K562 (cell line): ENCODE results near the gene PSAT1. TPM values are rescaled to one million over a fixed set of nuclear protein-coding genes. Genes with fewer than 3 reads are reported as not detected.

ENCODE experiments used
- ATAC-seq: fragments of 200-7000 bp; cut with Tn5 transposase; 3 replicates; pipeline ENCODE4 v1.9.1; 2020; ENCODE audit warnings: moderate library complexity
- BruUV-seq: library from RNA; stranded (reverse); fragments of 400-500 nt; replicated peaks from 2 replicates; lab custom pipeline; 2021; lab: Mats Ljungman, UMichigan
- CTCF ChIA-PET: fragments of 300-600 bp; formaldehyde crosslinking; extraction: SDS; loops from one replicate; lab custom pipeline; 2021; ENCODE audit warnings: low intra/inter-chr PET ratio; lab: Yijun Ruan, JAX
- POLR2A ChIA-PET: fragments of 300-600, 350-650 bp; sonication (Branson Sonifier 250); formaldehyde crosslinking; extraction: SDS; loops from one replicate; lab custom pipeline; 2021; ENCODE audit warnings: antibody characterized with exemption, inconsistent platforms; lab: Yijun Ruan, JAX
- DNase-seq, 4 experiments: peaks; one replicate each; pipeline versions ENCODE4 v3.0.0 to v3.0.0-alpha.2; 2011 to 2018; ENCODE audit warnings: low spot score in 3 of 4, mixed read lengths in 3 of 4; ENCODE audit errors: extremely low read depth in 1 of 4
- FAIRE-seq: peaks from 2 replicates; lab custom pipeline; 2011; peaks lifted over from hg19 to GRCh38; lab: Jason Lieb, UNC
- H2AFZ ChIP-seq: 2 replicates; pipeline ENCODE4 v1.6.0; 2011; ENCODE audit warnings: low read depth, low read length, control low read depth, inconsistent platforms
- H3K27ac ChIP-seq: fragments of 200-600 bp; 3 replicates; pipeline ENCODE4 v1.8.0; 2011; ENCODE audit warnings: low read depth, mild to moderate bottlenecking, control low read depth, inconsistent platforms, low read length, moderate library complexity, mixed read lengths; ENCODE audit errors: extremely low read depth
- H3K27me3 ChIP-seq, 2 experiments: fragments of 300-600 bp in 1 of 2; 2 replicates in 1 of 2; 3 replicates in 1 of 2; pipeline versions ENCODE4 v1.6.0 to v1.8.0; 2011; ENCODE audit warnings: inconsistent platforms in 2 of 2, low read length in 2 of 2, mild to moderate bottlenecking in 1 of 2, mixed read lengths in 1 of 2, moderate library complexity in 1 of 2; ENCODE audit not compliant: control insufficient read depth in 2 of 2, insufficient read depth in 2 of 2
- H3K36me3 ChIP-seq: fragments of 300-600 bp; 3 replicates; pipeline ENCODE4 v1.8.0; 2011; ENCODE audit warnings: mild to moderate bottlenecking, low read length, inconsistent platforms; ENCODE audit not compliant: control insufficient read depth, insufficient read depth
- H3K4me1 ChIP-seq, 2 experiments: fragments of 200-600 bp in 1 of 2; replicated peaks in 1 of 2; 2 replicates in 1 of 2; 3 replicates in 1 of 2; pipeline versions ENCODE4 v1.5.1 to v1.8.0; 2011; ENCODE audit warnings: inconsistent platforms in 2 of 2, low read length in 2 of 2, mild to moderate bottlenecking in 1 of 2, mixed read lengths in 1 of 2, moderate library complexity in 1 of 2; ENCODE audit not compliant: control insufficient read depth in 2 of 2, insufficient read depth in 2 of 2
- H3K4me2 ChIP-seq: 2 replicates; pipeline ENCODE4 v1.6.1; 2011; ENCODE audit warnings: low read length, control low read depth, inconsistent platforms, mixed read lengths; ENCODE audit not compliant: insufficient read depth
- H3K4me3 ChIP-seq: fragments of 200-600 bp; sonication (generic), shearing (Covaris generic); 2 replicates; pipeline ENCODE4 v1.5.1; 2016; ENCODE audit warnings: control low read depth, inconsistent platforms
- H3K79me2 ChIP-seq: fragments of 200-600 bp; 3 replicates; pipeline ENCODE4 v1.8.0; 2011; ENCODE audit warnings: low read length, inconsistent platforms; ENCODE audit not compliant: control insufficient read depth, insufficient read depth
- H3K9ac ChIP-seq, 2 experiments: 2 replicates each; pipeline versions ENCODE4 v1.6.0 to v1.6.1; 2011; ENCODE audit warnings: low read depth in 2 of 2, low read length in 2 of 2, control low read depth in 1 of 2, inconsistent platforms in 1 of 2, mild to moderate bottlenecking in 1 of 2, mixed read lengths in 1 of 2; ENCODE audit not compliant: insufficient read depth in 1 of 2
- H3K9me1 ChIP-seq: one replicate; pipeline ENCODE4 v1.6.0; 2011; ENCODE audit warnings: inconsistent platforms, mild to moderate bottlenecking, low read length, moderate library complexity; ENCODE audit not compliant: control insufficient read depth, insufficient read depth
- H3K9me3 ChIP-seq: replicated peaks from 2 replicates; pipeline ENCODE4 v1.5.1; 2011; ENCODE audit warnings: low read depth, low read length, inconsistent platforms; ENCODE audit not compliant: control insufficient read depth, insufficient read depth
- H4K20me1 ChIP-seq: replicated peaks from 2 replicates; pipeline ENCODE4 v1.6.1; 2011; ENCODE audit warnings: low read length, inconsistent platforms, mixed read lengths; ENCODE audit not compliant: control insufficient read depth, insufficient read depth
- EP400 ChIP-seq: fragments of 450-650 bp; IDR thresholded peaks from 2 replicates; pipeline ENCODE4 v1.6.1; 2017; ENCODE audit warnings: antibody characterized with exemption, mild to moderate bottlenecking, moderate library complexity
- GABPB1 ChIP-seq: sonication (generic); formaldehyde crosslinking; IDR thresholded peaks from 2 replicates; pipeline ENCODE4 v1.8.0; 2022; ENCODE audit warnings: mild to moderate bottlenecking, missing genetic modification reagents
- HDAC2 ChIP-seq: fragments of 450-650 bp; IDR thresholded peaks from 2 replicates; pipeline ENCODE4 v1.6.1; 2016; ENCODE audit warnings: mild to moderate bottlenecking
- MEF2A ChIP-seq: IDR thresholded peaks from 2 replicates; pipeline ENCODE4 v1.6.1; 2011; ENCODE audit warnings: low read depth, mild to moderate bottlenecking, low read length, moderate library complexity; ENCODE audit not compliant: control insufficient read depth
- NCOR1 ChIP-seq: fragments of 450-650 bp; IDR thresholded peaks from 2 replicates; pipeline ENCODE4 v1.6.1; 2016; ENCODE audit warnings: mild to moderate bottlenecking, moderate library complexity
- NR1H2 ChIP-seq: sonication (generic); formaldehyde crosslinking; IDR thresholded peaks from 2 replicates; pipeline ENCODE4 v1.4.0; 2020; ENCODE audit warnings: mild to moderate bottlenecking, missing genetic modification reagents
- POLR2AphosphoS2 ChIP-seq: IDR thresholded peaks from 2 replicates; pipeline ENCODE4 v1.6.1; 2012; ENCODE audit warnings: low read length, improper control_type of control experiment
- TAL1 ChIP-seq: fragments of 450-650 bp; IDR thresholded peaks from 2 replicates; pipeline ENCODE4 v1.6.1; 2016; ENCODE audit warnings: mild to moderate bottlenecking
- ZNF253 ChIP-seq: fragments of 250-450 bp; sonication (Bioruptor Pico); conservative IDR thresholded peaks from 2 replicates; pipeline ENCODE4 v1.6.1; 2021; ENCODE audit warnings: mild to moderate bottlenecking
- ZNF707 ChIP-seq: fragments of 250-450 bp; sonication (Bioruptor Pico); conservative IDR thresholded peaks from 2 replicates; pipeline ENCODE4 v1.8.0; 2022; ENCODE audit warnings: inconsistent platforms, mild to moderate bottlenecking, moderate library complexity
- WGBS: fragments of 100-300 bp; shearing (Covaris generic); methylation state at CpG from one replicate; pipeline ENCODE4 v1.1.6; 2016; ENCODE audit warnings: low coverage, mixed read lengths; ENCODE audit not compliant: insufficient coverage; ENCODE audit errors: missing lambda C conversion rate; 5-methylcytosine and 5-hydroxymethylcytosine counted together
- in situ Hi-C: fragments of 300-500 bp; cut with MboI; formaldehyde crosslinking; loops from 4 replicates; pipeline ENCODE4 v1.15.0; 2018; ENCODE audit warnings: inconsistent platforms, mixed read lengths
- intact Hi-C: fragments of 100-400 bp; cut with micrococcal nuclease; formaldehyde crosslinking; loops from 2 replicates; pipeline ENCODE4 v1.14.2; 2022
- polyA plus RNA-seq, 8 experiments: library from polyadenylated mRNA; depleted of rRNA in 4 of 8; stranded (reverse) in 5 of 8; unstranded in 3 of 8; fragments of >200 nt; fragmentation: Nextera tagmentation in 2 of 8; fragmentation: Illumina TruSeq in 1 of 8; extraction: Ambion mirVana in 2 of 8; extraction: Trizol in 1 of 8; gene quantifications; 2 replicates each; pipeline versions ENCODE4 v1.2.1 to v1.2.3, GENCODE V29; 2011 to 2014; ENCODE audit warnings: inconsistent platforms in 1 of 8, missing spikeins in 1 of 8
- total RNA-seq, 7 experiments: library from RNA; depleted of rRNA in 6 of 7; stranded (reverse); fragments of >200 nt in 6 of 7; fragmentation: Illumina TruSeq in 2 of 7; extraction: Trizol in 2 of 7; gene quantifications; 2 replicates each; pipeline versions ENCODE4 v1.2.1 to v1.2.3, GENCODE V29; 2011 to 2021; ENCODE audit warnings: low replicate concordance in 1 of 7
- TF ChIP-seq, protein P1 (sequence below): IDR thresholded peaks from 2 replicates; pipeline ENCODE4 v1.6.1; 2011; ENCODE audit not compliant: insufficient read length; ENCODE audit errors: extremely low read depth

The PSAT1 gene
- total and polyA plus RNA-seq, 9 of the 15 experiments (the other 6 are each of a cell fraction or from before 2014, with no cell fraction given) = 29.7 to 151 (median 98.3) TPM

DNA sequence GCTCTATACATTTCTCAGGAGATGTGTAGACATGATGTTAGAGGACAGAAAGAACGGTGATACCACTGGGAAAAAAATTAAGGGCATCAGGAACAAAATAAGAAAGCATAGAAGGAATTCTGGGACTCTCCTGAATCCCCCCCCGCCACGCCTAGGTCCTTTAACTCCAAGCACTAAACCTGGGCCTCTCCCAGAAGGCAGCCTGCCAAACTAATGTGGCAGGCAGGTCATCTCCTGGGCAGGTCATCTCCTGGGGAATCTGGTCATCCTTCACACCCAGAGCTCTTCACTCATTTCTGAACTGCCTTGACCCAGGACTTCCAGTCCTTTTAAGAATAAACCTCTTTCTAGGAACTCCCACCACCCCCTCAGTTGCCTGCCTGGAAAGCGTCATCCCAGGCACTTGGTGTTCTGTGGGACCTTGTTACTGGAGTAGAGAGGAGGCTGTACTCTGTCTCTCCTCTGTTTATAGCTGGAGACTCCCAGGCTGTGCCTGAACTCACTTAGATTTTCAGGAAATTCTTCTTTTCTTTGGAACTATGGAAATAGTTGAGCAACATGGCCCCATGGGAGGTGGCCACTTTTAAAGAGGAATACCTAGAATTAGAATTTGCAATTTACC lies 24.1 kb downstream of the PSAT1 start:
- peaks cover 45% of the 10 kb centered on the region; the same call in 2 of the 3 replicates for H3K36me3 ChIP-seq
- TF ChIP-seq, protein P1, sequence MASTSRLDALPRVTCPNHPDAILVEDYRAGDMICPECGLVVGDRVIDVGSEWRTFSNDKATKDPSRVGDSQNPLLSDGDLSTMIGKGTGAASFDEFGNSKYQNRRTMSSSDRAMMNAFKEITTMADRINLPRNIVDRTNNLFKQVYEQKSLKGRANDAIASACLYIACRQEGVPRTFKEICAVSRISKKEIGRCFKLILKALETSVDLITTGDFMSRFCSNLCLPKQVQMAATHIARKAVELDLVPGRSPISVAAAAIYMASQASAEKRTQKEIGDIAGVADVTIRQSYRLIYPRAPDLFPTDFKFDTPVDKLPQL = no peak
- TF ChIP-seq GABPB1 (CRISPR knock-in tag) = no peak
- no peak for TF ChIP-seq POLR2AphosphoS2
- TF ChIP-seq HDAC2 = no peak
- no peak for TF ChIP-seq EP400
- no peak for TF ChIP-seq NR1H2 (CRISPR knock-in tag)
- TF ChIP-seq NCOR1 = no peak
- TF ChIP-seq MEF2A = no peak
- no peak for TF ChIP-seq ZNF707 (CRISPR knock-in tag)
- no peak for TF ChIP-seq TAL1
- TF ChIP-seq ZNF253 (CRISPR knock-in tag) = no peak
- TF ChIP-seq, all 486 proteins: peak for 0
- H2AFZ ChIP-seq = no peak overlapping the region
- H3K9me3 ChIP-seq = no peaks in the 10 kb centered on the region
- H3K4me3 ChIP-seq = no peak overlapping the region
- DNase-seq (no peak), FAIRE-seq (no peak), ATAC-seq (no peak)
- no TSS peak for BruUV-seq
- WGBS = 94% methylated on average over 3 of the region's 4 CpGs
- in situ Hi-C loops (no loop called here), intact Hi-C loops (no loop called here)
- peaks cover 0 to 15% of the 10 kb centered on the region in 2 experiments; a peak in 3 of 5 replicates for H3K4me1 ChIP-seq
- H4K20me1 ChIP-seq = peaks cover 13% of the 10 kb centered on the region
- CTCF ChIA-PET = no interaction called here
- POLR2A ChIA-PET = interaction anchor here (1.0 to 1.9 kb wide), 2 partner anchors 11 to 24 kb away, joined by 3 to 7 read pairs; partner anchors contain the start of gene PSAT1
- H3K4me2 ChIP-seq = no peak overlapping the region
- no peaks in the 10 kb centered on the region for H3K79me2 ChIP-seq
- H3K27ac ChIP-seq = no peak overlapping the region
- no peaks in the 10 kb centered on the region for H3K27me3 ChIP-seq
- no peaks in the 10 kb centered on the region for H3K9me1 ChIP-seq
- no peak overlapping the region for H3K9ac ChIP-seq
